H9 (cell line): Measurements from ENCODE around the gene LRRFIP1. TPM values are rescaled to one million over a fixed set of nuclear protein-coding genes. Genes with fewer than 3 reads are reported as not detected.

Experiments used
- DNase-seq: peaks from one replicate; pipeline ENCODE4 v3.0.0-alpha.2; 2017
- H2AFZ ChIP-seq: one replicate; pipeline ENCODE4 v1.6.1; 2013; ENCODE audit warnings: mild to moderate bottlenecking, low read length, control low read depth, moderate library complexity
- H2AK5ac ChIP-seq: 2 replicates; pipeline ENCODE4 v1.6.1; 2013; ENCODE audit warnings: low read length, control low read depth, mixed read lengths; ENCODE audit not compliant: insufficient read length
- H2BK120ac ChIP-seq: one replicate; pipeline ENCODE4 v1.6.1; 2013; ENCODE audit warnings: low read depth, mild to moderate bottlenecking, low read length, control low read depth, inconsistent platforms; ENCODE audit not compliant: poor library complexity, severe bottlenecking
- H2BK12ac ChIP-seq: 2 replicates; pipeline ENCODE4 v1.6.1; 2013; ENCODE audit warnings: low read length, control low read depth, mixed read lengths, low read depth; ENCODE audit not compliant: insufficient read length
- H2BK15ac ChIP-seq: 2 replicates; pipeline ENCODE4 v1.6.1; 2013; ENCODE audit warnings: low read depth, low read length, control low read depth
- H2BK20ac ChIP-seq: one replicate; pipeline ENCODE4 v1.6.1; 2013; ENCODE audit warnings: low read depth, mild to moderate bottlenecking, low read length, control low read depth, inconsistent platforms; ENCODE audit not compliant: poor library complexity, severe bottlenecking
- H2BK5ac ChIP-seq: 2 replicates; pipeline ENCODE4 v1.6.1; 2013; ENCODE audit warnings: low read length, control low read depth, mixed read lengths; ENCODE audit not compliant: insufficient read length
- H3K14ac ChIP-seq: 2 replicates; pipeline ENCODE4 v1.6.1; 2013; ENCODE audit warnings: low read length, control low read depth; ENCODE audit not compliant: insufficient read depth
- H3K18ac ChIP-seq: 2 replicates; pipeline ENCODE4 v1.6.1; 2013; ENCODE audit warnings: low read depth, mild to moderate bottlenecking, mixed read lengths, low read length, control low read depth; ENCODE audit not compliant: insufficient read length
- H3K23ac ChIP-seq: 2 replicates; pipeline ENCODE4 v1.6.1; 2013; ENCODE audit warnings: low read length, control low read depth, mixed read lengths, low read depth; ENCODE audit not compliant: insufficient read length
- H3K23me2 ChIP-seq: 2 replicates; pipeline ENCODE4 v1.6.1; 2013; ENCODE audit warnings: low read depth, mild to moderate bottlenecking, mixed read lengths, low read length, control low read depth; ENCODE audit not compliant: insufficient read length, poor library complexity, severe bottlenecking
- H3K27ac ChIP-seq: 2 replicates; pipeline ENCODE4 v1.5.1; 2013; ENCODE audit warnings: low read length, control low read depth, mixed read lengths, low read depth; ENCODE audit not compliant: insufficient read length
- H3K27me3 ChIP-seq: 2 replicates; pipeline ENCODE4 v1.6.1; 2013; ENCODE audit warnings: low read length, control low read depth, inconsistent platforms; ENCODE audit not compliant: insufficient read depth
- H3K4ac ChIP-seq: 2 replicates; pipeline ENCODE4 v1.6.1; 2013; ENCODE audit warnings: low read depth, mild to moderate bottlenecking, control low read depth, inconsistent platforms, low read length, moderate library complexity
- H3K4me1 ChIP-seq: 2 replicates; pipeline ENCODE4 v1.6.1; 2013; ENCODE audit warnings: low read length, control low read depth, inconsistent platforms; ENCODE audit not compliant: insufficient read depth
- H3K4me2 ChIP-seq: 2 replicates; pipeline ENCODE4 v1.6.1; 2013; ENCODE audit warnings: low read length, control low read depth, mixed read lengths; ENCODE audit not compliant: insufficient read length, insufficient read depth
- H3K56ac ChIP-seq: 2 replicates; pipeline ENCODE4 v1.6.1; 2013; ENCODE audit warnings: low read depth, mild to moderate bottlenecking, mixed read lengths, low read length, control low read depth; ENCODE audit not compliant: insufficient read length
- H3K79me1 ChIP-seq: 2 replicates; pipeline ENCODE4 v1.6.1; 2013; ENCODE audit warnings: low read depth, mild to moderate bottlenecking, moderate library complexity, low read length, control low read depth, inconsistent platforms; ENCODE audit not compliant: insufficient read depth, poor library complexity, severe bottlenecking
- H3K79me2 ChIP-seq: 2 replicates; pipeline ENCODE4 v1.6.1; 2013; ENCODE audit warnings: low read length, control low read depth, inconsistent platforms; ENCODE audit not compliant: insufficient read depth
- H3K9ac ChIP-seq: 2 replicates; pipeline ENCODE4 v1.6.1; 2013; ENCODE audit warnings: low read length, control low read depth, mixed read lengths; ENCODE audit not compliant: insufficient read length; ENCODE audit errors: extremely low read depth
- H3K9me3 ChIP-seq: one replicate; pipeline ENCODE4 v1.6.1; 2013; ENCODE audit warnings: low read depth, low read length, inconsistent platforms; ENCODE audit not compliant: control insufficient read depth
- H3T11ph ChIP-seq: one replicate; pipeline ENCODE4 v1.6.1; 2013; ENCODE audit warnings: mild to moderate bottlenecking, low read length, control low read depth, inconsistent platforms
- H4K20me1 ChIP-seq: one replicate; pipeline ENCODE4 v1.6.1; 2013; ENCODE audit not compliant: control insufficient read depth, insufficient read length, insufficient read depth
- H4K5ac ChIP-seq: 2 replicates; pipeline ENCODE4 v1.6.1; 2013; ENCODE audit warnings: low read depth, mild to moderate bottlenecking, mixed read lengths, low read length, control low read depth; ENCODE audit not compliant: insufficient read length
- H4K8ac ChIP-seq: replicated peaks from 2 replicates; pipeline ENCODE4 v1.6.1; 2013; ENCODE audit warnings: low read length, control low read depth, mixed read lengths, low read depth; ENCODE audit not compliant: insufficient read length
- H4K91ac ChIP-seq: 2 replicates; pipeline ENCODE4 v1.6.1; 2013; ENCODE audit warnings: low read depth, mild to moderate bottlenecking, moderate library complexity, mixed read lengths, low read length, control low read depth; ENCODE audit not compliant: insufficient read length
- H3K27ac Mint-ChIP-seq, 3 experiments: 2 replicates in 2 of 3; 3 replicates in 1 of 3; pipeline ENCODE4 v1.8.0; 2020 to 2021; ENCODE audit warnings: mixed read lengths in 3 of 3, mild to moderate bottlenecking in 1 of 3, moderate library complexity in 1 of 3
- H3K27me3 Mint-ChIP-seq: 2 replicates; pipeline ENCODE4 v1.8.0; 2021; ENCODE audit warnings: low read depth, mild to moderate bottlenecking, moderate library complexity, mixed read lengths
- H3K36me3 Mint-ChIP-seq, 3 experiments: 2 replicates in 2 of 3; 3 replicates in 1 of 3; pipeline ENCODE4 v1.8.0; 2020 to 2021; ENCODE audit warnings: low read depth in 3 of 3, mixed read lengths in 3 of 3; ENCODE audit not compliant: insufficient read depth in 1 of 3
- H3K4me1 Mint-ChIP-seq, 2 experiments: 2 replicates each; pipeline ENCODE4 v1.8.0; 2020; ENCODE audit warnings: mixed read lengths in 2 of 2
- H3K4me3 Mint-ChIP-seq, 2 experiments: 2 replicates in 1 of 2; 3 replicates in 1 of 2; pipeline ENCODE4 v1.8.0; 2020 to 2021; ENCODE audit warnings: mild to moderate bottlenecking in 2 of 2, mixed read lengths in 2 of 2, moderate library complexity in 1 of 2
- H3K9me3 Mint-ChIP-seq, 2 experiments: 2 replicates in 1 of 2; 3 replicates in 1 of 2; pipeline ENCODE4 v1.8.0; 2020; ENCODE audit warnings: mild to moderate bottlenecking in 2 of 2, mixed read lengths in 2 of 2, moderate library complexity in 1 of 2
- WGBS: extraction: QIAGEN DNeasy Blood & Tissue Kit; methylation state at CpG from one replicate; pipeline ENCODE4 v1.1.7; 2013; ENCODE audit warnings: missing lambda C conversion rate, low lambda C conversion rate, mixed read lengths; ENCODE audit not compliant: insufficient read length; ENCODE audit errors: extremely low coverage; 5-methylcytosine and 5-hydroxymethylcytosine counted together
- total RNA-seq: library from RNA; stranded (reverse); gene quantifications from 2 replicates; pipeline ENCODE4 v1.2.1, GENCODE V29; 2021
- TF ChIP-seq, protein P1 (sequence below): fragments of 200-600 bp; sonication (generic); conservative IDR thresholded peaks from 3 replicates; pipeline ENCODE4 v1.8.0; 2021; ENCODE audit warnings: antibody characterized with exemption, mild to moderate bottlenecking

Gene LRRFIP1
- total RNA-seq, 1 experiment from 2014 or later, result 38.5 TPM

DNA sequence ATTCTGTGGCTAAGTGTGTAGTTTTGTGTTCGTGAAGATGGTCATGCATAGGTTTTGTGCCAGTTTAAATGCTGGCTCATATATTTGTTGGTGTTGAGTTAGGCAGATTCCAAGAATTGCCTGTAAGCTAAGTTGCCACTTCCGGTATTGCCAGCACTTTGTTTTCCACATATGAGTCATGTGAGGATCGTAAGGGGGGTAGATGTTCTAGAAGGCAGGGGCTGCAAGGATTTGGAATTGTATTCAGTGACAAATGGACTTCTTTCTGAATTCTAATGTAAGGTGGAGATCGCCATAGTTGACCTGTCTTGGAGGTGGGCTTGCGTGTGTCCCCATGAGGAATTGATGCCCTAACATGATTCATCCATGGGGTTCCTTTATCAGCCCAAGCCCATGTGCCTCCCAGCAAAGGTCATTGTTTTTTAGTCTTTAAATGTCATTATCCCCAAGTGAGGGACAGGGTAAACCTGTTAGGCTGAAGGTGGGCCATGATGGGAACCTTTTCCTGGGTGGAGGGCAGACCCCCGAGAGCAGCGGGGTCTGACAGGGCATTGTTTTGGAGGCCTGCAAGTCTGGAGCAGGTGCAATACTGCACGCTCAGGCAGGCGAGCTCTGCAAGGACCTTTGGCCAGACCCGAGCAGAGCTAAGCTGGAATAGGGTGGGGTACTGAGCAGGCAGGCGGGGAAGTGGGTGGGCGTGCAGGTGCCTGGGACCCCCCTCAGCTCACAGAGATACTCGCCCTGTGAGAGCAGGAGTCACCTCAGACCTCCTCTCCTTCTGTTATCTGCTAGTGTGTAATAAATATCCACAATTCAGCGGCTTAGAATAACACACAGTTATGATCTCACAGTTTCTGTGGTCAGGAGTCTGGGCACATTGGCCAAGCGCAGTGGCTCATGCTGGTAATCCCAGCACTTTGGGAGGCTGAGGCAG, 77.4 kb downstream of the LRRFIP1 start:
- peak overlapping the region in 2 of 3 experiments; percentile 1 to 13; a peak in 3 of 7 replicates for H3K27ac Mint-ChIP-seq

More for the DNA sequence above, 77.4 kb downstream of the LRRFIP1 start:
- no peak overlapping the region for H2AFZ ChIP-seq
- peaks cover 22% of the 10 kb centered on the region for H3K4me1 ChIP-seq
- no peak overlapping the region for H4K5ac ChIP-seq
- no peak overlapping the region for H3K27ac ChIP-seq
- H3K9me3 Mint-ChIP-seq, result no peaks in the 10 kb centered on the region; a peak in 1 of 5 replicates
- H2AK5ac ChIP-seq, result no peak overlapping the region
- no peak overlapping the region; a peak in 1 of 5 replicates for H3K4me3 Mint-ChIP-seq
- no peak overlapping the region for H2BK20ac ChIP-seq
- H2BK5ac ChIP-seq, result no peak overlapping the region
- peaks cover 17% of the 10 kb centered on the region; the same call in 1 of the 2 replicates for H3K79me2 ChIP-seq
- H3K9me3 ChIP-seq, result no peaks in the 10 kb centered on the region
- peaks cover 12% of the 10 kb centered on the region for H3K79me1 ChIP-seq
- no peak overlapping the region for H3K23ac ChIP-seq
- no peak for DNase-seq
- H3K18ac ChIP-seq, result no peak overlapping the region
- no peak overlapping the region for H2BK12ac ChIP-seq
- no peak overlapping the region for H2BK120ac ChIP-seq
- no peaks in the 10 kb centered on the region for H3K27me3 Mint-ChIP-seq
- no peak overlapping the region for H3K56ac ChIP-seq
- H4K8ac ChIP-seq, result no peak overlapping the region
- H3K4me1 Mint-ChIP-seq, result peaks cover 49 to 51% of the 10 kb centered on the region in 2 experiments
- H2BK15ac ChIP-seq, result no peak overlapping the region
- WGBS, result no CpG with 5 or more reads among the region's 15 CpGs
- H3K14ac ChIP-seq, result no peak overlapping the region
- H3K9ac ChIP-seq, result no peak overlapping the region
- H3K36me3 Mint-ChIP-seq, result peaks cover 0 to 11% (median 2%) of the 10 kb centered on the region in 3 experiments; a peak in 3 of 7 replicates
- no peaks in the 10 kb centered on the region for H4K20me1 ChIP-seq
- no peaks in the 10 kb centered on the region for H3K27me3 ChIP-seq
- H4K91ac ChIP-seq, result no peak overlapping the region
- no peak overlapping the region for H3K4ac ChIP-seq
- TF ChIP-seq, protein P1, sequence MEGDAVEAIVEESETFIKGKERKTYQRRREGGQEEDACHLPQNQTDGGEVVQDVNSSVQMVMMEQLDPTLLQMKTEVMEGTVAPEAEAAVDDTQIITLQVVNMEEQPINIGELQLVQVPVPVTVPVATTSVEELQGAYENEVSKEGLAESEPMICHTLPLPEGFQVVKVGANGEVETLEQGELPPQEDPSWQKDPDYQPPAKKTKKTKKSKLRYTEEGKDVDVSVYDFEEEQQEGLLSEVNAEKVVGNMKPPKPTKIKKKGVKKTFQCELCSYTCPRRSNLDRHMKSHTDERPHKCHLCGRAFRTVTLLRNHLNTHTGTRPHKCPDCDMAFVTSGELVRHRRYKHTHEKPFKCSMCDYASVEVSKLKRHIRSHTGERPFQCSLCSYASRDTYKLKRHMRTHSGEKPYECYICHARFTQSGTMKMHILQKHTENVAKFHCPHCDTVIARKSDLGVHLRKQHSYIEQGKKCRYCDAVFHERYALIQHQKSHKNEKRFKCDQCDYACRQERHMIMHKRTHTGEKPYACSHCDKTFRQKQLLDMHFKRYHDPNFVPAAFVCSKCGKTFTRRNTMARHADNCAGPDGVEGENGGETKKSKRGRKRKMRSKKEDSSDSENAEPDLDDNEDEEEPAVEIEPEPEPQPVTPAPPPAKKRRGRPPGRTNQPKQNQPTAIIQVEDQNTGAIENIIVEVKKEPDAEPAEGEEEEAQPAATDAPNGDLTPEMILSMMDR, result no peak
- H3K23me2 ChIP-seq, result peaks cover 4% of the 10 kb centered on the region
- H3T11ph ChIP-seq, result no peak overlapping the region
- no peak overlapping the region for H3K4me2 ChIP-seq
